Activated T-helper 9 cell treated with anti-CD3 and anti-CD28 coated beads, Interleukin-2, amount 50 U/mL, for 16 hours (primary cell): ENCODE data around the gene VWA5B1.
A peak's percentile ranks its signal among the peaks of the same experiment; 100 is the strongest.

Source experiments
- DNase-seq: peaks from one replicate; pipeline ENCODE4 v3.0.0-alpha.2; 2020; ENCODE audit warnings: low read depth

Gene VWA5B1

GRCh38 chr1:20348326-20348915 is 57.7 kb downstream of the VWA5B1 start:
- no peak for DNase-seq

GRCh38 chr1:20349561-20349960 is 58.9 kb downstream of the VWA5B1 start:
- no peak for DNase-seq

GRCh38 chr1:20349971-20350370 is 59.3 kb downstream of the VWA5B1 start:
- DNase-seq: no peak

- DNase-seq: no peak
Measured at GRCh38 chr1:20350421-20350820, 59.7 kb downstream of the VWA5B1 start.

- no peak for DNase-seq
Measured at GRCh38 chr1:20351911-20352701, 61.4 kb downstream of the VWA5B1 start.

- DNase-seq: no peak
Measured at GRCh38 chr1:20353836-20354235, 63.2 kb downstream of the VWA5B1 start.

- no peak for DNase-seq
Measured at GRCh38 chr1:20354610-20355009, 63.9 kb downstream of the VWA5B1 start.

- DNase-seq: no peak
Measured at GRCh38 chr1:20355101-20355827, 64.6 kb downstream of the VWA5B1 start.

GRCh38 chr1:20355828-20356735 is 65.4 kb downstream of the VWA5B1 start:
- DNase-seq: no peak

- no peak for DNase-seq
Measured at GRCh38 chr1:20356850-20357459, 66.3 kb downstream of the VWA5B1 start.

- DNase-seq: no peak
Measured at GRCh38 chr1:20357796-20358195, 67.1 kb downstream of the VWA5B1 start.

- no peak for DNase-seq
Measured at GRCh38 chr1:20358761-20359263, 68.1 kb downstream of the VWA5B1 start.

- DNase-seq: peak; percentile 28
Measured at GRCh38 chr1:20359451-20360330, 69.0 kb downstream of the VWA5B1 start.

GRCh38 chr1:20361401-20361800 is 70.7 kb downstream of the VWA5B1 start:
- DNase-seq: no peak

- no peak for DNase-seq
Measured at GRCh38 chr1:20361805-20362381, 71.2 kb downstream of the VWA5B1 start.

- no peak for DNase-seq
Measured at GRCh38 chr1:20362856-20363255, 72.2 kb downstream of the VWA5B1 start.

- no peak for DNase-seq
Measured at GRCh38 chr1:20365421-20366055, 74.9 kb downstream of the VWA5B1 start.

GRCh38 chr1:20366056-20366462 is 75.4 kb downstream of the VWA5B1 start:
- no peak for DNase-seq

GRCh38 chr1:20366463-20367115 is 75.9 kb downstream of the VWA5B1 start:
- no peak for DNase-seq
